Placental pericyte (primary cell): Measurements from ENCODE around the gene VEGFA. TPM values are rescaled to one million over a fixed set of nuclear protein-coding genes. Genes with fewer than 3 reads are reported as not detected.

Experiments used
- small RNA-seq: library from RNA; depleted of rRNA; stranded (forward); fragments of <200 nt; gene quantifications from one replicate; pipeline ENCODE3, GENCODE V24; 2012; ENCODE audit warnings: low replicate concordance
- total RNA-seq: library from RNA; depleted of rRNA; stranded (reverse); fragments of >200 nt; gene quantifications from 2 replicates; pipeline ENCODE4 v1.2.3, GENCODE V29; 2012

VEGFA gene
- 386 and 426 TPM in 2 replicates for total RNA-seq

DNA sequence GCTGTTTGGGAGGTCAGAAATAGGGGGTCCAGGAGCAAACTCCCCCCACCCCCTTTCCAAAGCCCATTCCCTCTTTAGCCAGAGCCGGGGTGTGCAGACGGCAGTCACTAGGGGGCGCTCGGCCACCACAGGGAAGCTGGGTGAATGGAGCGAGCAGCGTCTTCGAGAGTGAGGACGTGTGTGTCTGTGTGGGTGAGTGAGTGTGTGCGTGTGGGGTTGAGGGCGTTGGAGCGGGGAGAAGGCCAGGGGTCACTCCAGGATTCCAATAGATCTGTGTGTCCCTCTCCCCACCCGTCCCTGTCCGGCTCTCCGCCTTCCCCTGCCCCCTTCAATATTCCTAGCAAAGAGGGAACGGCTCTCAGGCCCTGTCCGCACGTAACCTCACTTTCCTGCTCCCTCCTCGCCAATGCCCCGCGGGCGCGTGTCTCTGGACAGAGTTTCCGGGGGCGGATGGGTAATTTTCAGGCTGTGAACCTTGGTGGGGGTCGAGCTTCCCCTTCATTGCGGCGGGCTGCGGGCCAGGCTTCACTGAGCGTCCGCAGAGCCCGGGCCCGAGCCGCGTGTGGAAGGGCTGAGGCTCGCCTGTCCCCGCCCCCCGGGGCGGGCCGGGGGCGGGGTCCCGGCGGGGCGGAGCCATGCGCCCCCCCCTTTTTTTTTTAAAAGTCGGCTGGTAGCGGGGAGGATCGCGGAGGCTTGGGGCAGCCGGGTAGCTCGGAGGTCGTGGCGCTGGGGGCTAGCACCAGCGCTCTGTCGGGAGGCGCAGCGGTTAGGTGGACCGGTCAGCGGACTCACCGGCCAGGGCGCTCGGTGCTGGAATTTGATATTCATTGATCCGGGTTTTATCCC is at the start of gene VEGFA:
TSS of gene VEGFA (plus strand) at position 686 of the 846 bp plus-strand sequence.

Small RNA genes lying within 50 kb of the gene (small RNA-seq; reads per million reads assigned to genes)
- gene AL136131.3 = not detected

Other genes starting within 250 kb of the VEGFA start
- 46.8 and 55.6 TPM in 2 replicates for gene XPO5, start 194.2 kb upstream of the VEGFA start, total RNA-seq
- 10.7 and 27.8 TPM in 2 replicates for gene POLH, start 194.0 kb upstream of the VEGFA start, total RNA-seq
- 70.0 and 173 TPM in 2 replicates for gene GTPBP2, start 140.9 kb upstream of the VEGFA start, total RNA-seq
- 24.3 and 32.4 TPM in 2 replicates for gene MAD2L1BP, start 134.4 kb upstream of the VEGFA start, total RNA-seq
- 0.43 and 0.66 TPM in 2 replicates for gene RSPH9, start 125.2 kb upstream of the VEGFA start, total RNA-seq
- gene MRPS18A, start 82.4 kb upstream of the VEGFA start, total RNA-seq = 44.2 and 54.3 TPM in 2 replicates